ENCODE data around the gene IQCM.

GRCh38 chr4:149631629-149632028 is 184.0 kb downstream of the IQCM start:
- no peak for TF ChIP-seq CTCF (IDR thresholded peaks at IDR 0.05)
- TF ChIP-seq TCF7L2 (IDR thresholded peaks at IDR 0.05; ENCODE audit: low read depth, low read length) = no peak
- TF ChIP-seq REST (IDR thresholded peaks at IDR 0.05; ENCODE audit: insufficient read depth in 1 of 2, low read depth in 2 of 2, low read length in 1 of 2) = no peak
